ENCODE results near the gene AUTS2. TPM values are rescaled to one million over a fixed set of nuclear protein-coding genes. Genes with fewer than 3 reads are reported as not detected.

The AUTS2 gene
- total RNA-seq, 1 donor from 2014 or later = 20.4 TPM

- no peak for ATAC-seq
Measured at GRCh38 chr7:69657331-69657730, 59.1 kb downstream of the AUTS2 start.

GRCh38 chr7:69657985-69658384 lies 59.7 kb downstream of the AUTS2 start:
- ATAC-seq = no peak

GRCh38 chr7:69659983-69660382 lies 61.7 kb downstream of the AUTS2 start:
- ATAC-seq = no peak

GRCh38 chr7:69661342-69661741 lies 63.1 kb downstream of the AUTS2 start:
- ATAC-seq = no peak

GRCh38 chr7:69663911-69664832 lies 65.9 kb downstream of the AUTS2 start:
- no peak for ATAC-seq

- ATAC-seq = no peak
Measured at GRCh38 chr7:69665369-69665768, 67.1 kb downstream of the AUTS2 start.

GRCh38 chr7:69668339-69668870 lies 70.1 kb downstream of the AUTS2 start:
- ATAC-seq = no peak

- no peak for ATAC-seq
Measured at GRCh38 chr7:69670701-69671100, 72.4 kb downstream of the AUTS2 start.

GRCh38 chr7:69673074-69673473 lies 74.8 kb downstream of the AUTS2 start:
- ATAC-seq = no peak

- ATAC-seq = peak; percentile 59
Measured at GRCh38 chr7:69674701-69675182, 76.5 kb downstream of the AUTS2 start.

GRCh38 chr7:69676247-69676646 lies 78.0 kb downstream of the AUTS2 start:
- no peak for ATAC-seq

GRCh38 chr7:69677054-69677852 lies 79.0 kb downstream of the AUTS2 start:
- no peak for ATAC-seq

GRCh38 chr7:69677881-69678493 lies 79.7 kb downstream of the AUTS2 start:
- ATAC-seq = no peak

GRCh38 chr7:69678494-69679187 lies 80.4 kb downstream of the AUTS2 start:
- ATAC-seq = peak; percentile 63

- ATAC-seq = no peak
Measured at GRCh38 chr7:69681181-69681580, 82.9 kb downstream of the AUTS2 start.

GRCh38 chr7:69682518-69682917 lies 84.2 kb downstream of the AUTS2 start:
- ATAC-seq = no peak

- ATAC-seq = no peak
Measured at GRCh38 chr7:69683002-69683401, 84.7 kb downstream of the AUTS2 start.

- ATAC-seq = no peak
Measured at GRCh38 chr7:69684369-69685292, 86.4 kb downstream of the AUTS2 start.

- no peak for ATAC-seq
Measured at GRCh38 chr7:69685293-69685631, 87.0 kb downstream of the AUTS2 start.

GRCh38 chr7:69686366-69686765 lies 88.1 kb downstream of the AUTS2 start:
- no peak for ATAC-seq

All from esophagus mucosa (tissue), 1 donor.